Astrocyte of the cerebellum (primary cell): ENCODE measurements around the gene DGCR8.

Source experiments
- DNase-seq: peaks from one replicate; pipeline ENCODE4 v3.0.0-alpha.2; 2011; ENCODE audit warnings: low read depth
- H3K4me3 ChIP-seq: 2 replicates; pipeline ENCODE4 v1.5.1; 2011; ENCODE audit warnings: mild to moderate bottlenecking, low read depth, low read length, moderate library complexity
- CTCF ChIP-seq: IDR thresholded peaks from 2 replicates; pipeline ENCODE4 v1.5.1; 2012; ENCODE audit warnings: low read length, low read depth, moderate library complexity, mild to moderate bottlenecking; ENCODE audit errors: missing control alignments
- in situ Hi-C: cut with HindIII; loops from 2 replicates; pipeline ENCODE4 v1.10.0; 2017; ENCODE audit warnings: low sequenced_read_pairs

DGCR8 gene

DNA sequence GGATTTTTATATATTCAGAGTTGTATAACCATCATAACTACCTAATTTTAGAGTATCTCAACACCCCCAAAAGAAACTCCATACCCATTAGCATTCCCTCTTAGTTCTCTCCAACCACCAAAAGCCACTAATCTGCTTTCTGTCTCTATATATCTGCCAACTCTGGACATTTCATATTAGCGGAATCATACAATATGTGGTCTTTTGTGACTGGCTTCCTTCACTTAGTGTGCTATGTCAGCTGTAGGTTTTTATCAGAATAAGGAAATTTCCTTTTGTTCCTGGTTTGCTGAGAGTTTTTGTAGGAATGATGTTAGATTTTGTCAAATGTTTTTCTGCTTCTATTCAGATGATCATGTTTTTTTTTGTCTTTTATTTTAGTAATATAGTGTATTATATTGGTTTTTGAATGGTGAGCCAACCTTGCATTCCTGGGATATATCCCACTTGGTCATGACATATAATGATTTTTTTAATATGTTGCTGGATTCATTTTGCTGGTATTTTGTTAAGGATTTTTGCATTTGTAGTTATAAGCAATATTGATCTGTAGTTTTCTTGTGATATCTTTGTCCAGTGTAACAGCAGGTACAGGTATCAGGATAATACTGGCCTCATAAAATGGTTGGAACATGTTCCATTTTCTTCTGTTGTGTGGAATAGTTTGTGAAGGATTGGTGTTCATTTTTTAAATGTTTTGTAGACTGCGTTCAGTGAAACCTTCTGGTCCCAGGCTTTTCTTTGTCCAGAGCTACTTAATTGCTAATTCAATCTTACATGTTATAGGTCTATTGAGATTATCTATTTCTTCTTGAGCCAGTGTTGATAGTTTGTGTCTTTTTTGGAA is 16.8 kb downstream of the DGCR8 start:
- TF ChIP-seq CTCF = no peak
- no peak for DNase-seq
- in situ Hi-C loops = no loop called here
- no peak overlapping the region for H3K4me3 ChIP-seq

DNA sequence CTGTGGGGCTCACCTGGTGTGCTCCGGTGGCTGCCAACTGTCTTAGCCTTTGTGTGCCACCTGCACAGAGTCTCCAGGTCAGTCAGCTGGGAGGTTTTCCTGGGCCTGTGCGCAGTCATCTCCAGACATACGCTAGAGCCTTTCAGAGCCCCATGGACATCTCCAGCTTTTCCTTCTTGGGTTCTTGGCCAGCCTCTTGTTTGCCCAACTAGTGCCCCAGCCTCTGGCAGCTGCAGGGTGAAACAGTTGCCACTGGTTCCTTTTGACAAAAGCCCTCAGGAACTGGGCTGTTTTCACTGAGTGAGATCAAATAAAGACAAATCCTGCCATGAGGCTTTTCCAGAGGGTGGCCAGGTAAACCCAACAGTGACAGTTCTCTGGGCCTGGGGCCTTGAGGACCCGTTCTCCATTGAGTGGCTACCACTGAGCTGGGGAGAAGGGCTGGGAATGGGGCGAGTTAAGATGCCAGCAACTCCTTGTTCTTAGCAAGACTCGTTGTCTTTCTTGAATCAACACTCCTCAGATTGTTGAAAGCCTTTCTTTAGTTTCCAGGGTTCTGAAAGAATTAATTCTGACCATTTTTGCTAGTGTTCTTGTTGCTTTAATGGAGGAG is 19.2 kb downstream of the DGCR8 start:
- H3K4me3 ChIP-seq = no peak overlapping the region
- in situ Hi-C loops = no loop called here
- DNase-seq = no peak
- TF ChIP-seq CTCF = no peak

DNA sequence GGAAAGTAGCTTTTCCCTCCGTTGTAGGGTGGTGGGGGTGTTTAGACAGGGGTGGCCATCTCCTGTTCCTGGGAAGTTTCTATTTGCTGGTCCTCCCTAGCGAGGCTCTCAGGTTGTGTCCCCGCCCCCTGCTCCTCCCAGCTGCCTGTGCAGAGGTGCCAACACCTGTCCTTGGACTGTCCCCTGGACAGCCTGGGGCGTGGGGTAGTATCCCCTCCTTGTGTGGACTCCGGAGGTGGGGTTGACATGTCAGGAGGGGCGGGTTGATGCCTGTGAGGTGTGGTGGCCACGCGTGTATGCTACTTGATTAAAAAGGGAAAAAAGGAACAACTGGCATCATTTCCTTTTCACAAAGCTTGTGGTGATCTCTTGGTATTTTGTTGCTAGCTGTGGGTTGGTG is 21.6 kb downstream of the DGCR8 start:
- no peak overlapping the region for H3K4me3 ChIP-seq
- no peak for DNase-seq
- in situ Hi-C loops = no loop called here
- no peak for TF ChIP-seq CTCF

DNA sequence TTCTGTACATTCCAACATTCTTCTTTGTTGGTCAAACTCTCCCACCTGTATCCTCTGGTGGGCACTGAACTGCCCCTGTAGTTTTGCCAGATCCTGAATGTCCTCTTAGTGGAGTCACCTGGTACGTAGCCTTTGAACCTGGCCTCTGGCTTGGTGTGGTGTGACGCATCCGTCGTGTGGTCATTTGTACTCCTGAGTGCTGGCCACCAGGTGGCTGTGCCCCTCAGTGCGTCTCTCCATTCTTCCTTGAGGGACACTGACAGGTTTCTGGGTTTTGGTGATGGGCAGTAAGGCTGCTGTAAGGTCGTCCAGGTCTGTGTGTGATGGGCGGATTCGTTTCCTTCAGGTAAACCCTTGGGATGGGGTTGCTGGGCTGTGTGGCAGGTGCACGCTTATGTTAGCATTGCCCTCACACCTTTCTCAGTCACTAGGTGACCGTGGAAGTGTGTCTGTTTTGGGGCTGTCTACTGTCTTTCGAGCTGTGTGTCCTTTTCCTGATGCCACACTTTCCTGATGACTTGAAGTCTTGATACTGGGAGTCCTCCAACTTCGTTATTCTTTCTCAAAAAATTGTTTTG is 22.3 kb downstream of the DGCR8 start:
- DNase-seq = no peak
- TF ChIP-seq CTCF = no peak
- in situ Hi-C loops = no loop called here

DNA sequence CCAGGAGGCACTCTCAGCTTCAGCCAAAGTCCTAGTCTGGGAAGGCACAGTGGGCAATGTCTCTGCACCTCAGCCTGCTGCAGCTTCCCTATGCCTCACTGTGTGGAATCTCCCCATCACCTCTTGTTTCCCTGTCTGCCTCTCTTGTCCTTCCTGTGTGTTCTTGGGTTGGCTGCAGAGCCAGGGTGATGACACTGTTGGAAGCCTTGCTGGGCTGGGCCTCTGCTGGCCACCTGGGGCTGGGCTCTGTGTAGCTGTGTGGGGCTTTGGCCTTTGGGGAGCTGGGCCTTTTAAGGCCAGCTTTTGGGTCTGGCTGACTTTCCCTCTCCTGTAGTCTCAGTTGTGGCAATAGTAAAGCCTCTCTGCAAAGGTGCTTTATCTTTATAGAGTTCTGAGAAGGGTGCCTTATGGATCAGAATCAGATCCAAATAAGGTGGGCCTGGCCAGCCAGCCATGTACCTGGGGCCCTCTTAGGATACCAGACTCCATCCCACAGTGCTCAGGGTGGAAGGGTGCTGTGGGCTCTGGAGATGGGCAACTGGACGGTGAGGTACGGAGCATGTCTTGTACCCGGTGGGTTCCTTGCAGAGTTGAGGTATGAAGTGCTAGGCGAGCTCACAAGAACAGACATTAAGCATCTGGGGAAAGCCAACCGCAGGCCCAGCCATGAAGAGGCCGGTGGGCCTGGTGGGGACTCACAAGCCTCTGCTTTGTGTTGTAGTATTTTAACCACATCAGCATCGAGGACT is 25.6 kb downstream of the DGCR8 start:
- TF ChIP-seq CTCF = no peak
- H3K4me3 ChIP-seq = no peak overlapping the region
- in situ Hi-C loops = no loop called here
- no peak for DNase-seq

More for the DNA sequence above, 22.3 kb downstream of the DGCR8 start:
- no peak overlapping the region for H3K4me3 ChIP-seq

DNA sequence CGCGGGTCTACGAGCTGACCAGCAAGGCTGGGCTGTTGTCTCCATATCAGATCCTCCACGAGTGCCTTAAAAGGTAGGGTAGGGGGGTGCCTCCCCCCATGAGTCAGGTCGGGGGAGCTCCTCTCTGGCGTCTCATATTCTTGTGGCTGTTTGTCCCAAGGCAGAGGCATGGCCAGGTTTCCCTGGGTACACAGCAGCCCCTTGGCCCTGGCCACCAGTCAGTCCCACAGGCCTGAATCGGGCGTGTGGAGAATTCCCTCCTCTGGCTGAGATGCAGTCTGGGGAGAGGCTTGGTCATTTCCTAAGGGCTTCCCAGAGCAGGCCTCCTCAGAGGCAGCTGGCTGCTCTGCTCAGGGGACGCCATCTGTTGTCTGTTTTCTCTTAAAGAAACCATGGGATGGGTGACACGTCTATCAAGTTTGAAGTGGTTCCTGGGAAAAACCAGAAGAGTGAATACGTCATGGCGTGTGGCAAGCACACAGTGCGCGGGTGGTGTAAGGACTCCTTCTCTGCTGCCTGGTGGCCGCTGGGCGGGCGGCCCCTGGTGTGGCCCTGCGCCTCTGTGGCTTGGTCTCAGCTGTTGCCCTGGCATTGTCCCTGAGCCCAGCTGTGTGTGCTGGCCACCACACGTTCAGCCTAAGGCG is 26.3 kb downstream of the DGCR8 start:
- no peak for DNase-seq
- in situ Hi-C loops = no loop called here

More for the DNA sequence above, 26.3 kb downstream of the DGCR8 start:
- no peak overlapping the region for H3K4me3 ChIP-seq
- TF ChIP-seq CTCF = no peak
